Endothelial cell (in vitro differentiated cells): ENCODE results near the gene MYBL2. TPM values are rescaled to one million over a fixed set of nuclear protein-coding genes. Genes with fewer than 3 reads are reported as not detected.
"Not testable (repeated sequence)": the region's sequence is repeated elsewhere in the genome, so short reads cannot be mapped to it uniquely, and the experiment has no call there.

Experiments used
- DNase-seq: peaks from one replicate; pipeline ENCODE4 v3.0.0; 2021; ENCODE audit warnings: low spot score
- H3K27ac Mint-ChIP-seq: one replicate; pipeline ENCODE4 v1.8.0; 2021; ENCODE audit warnings: mixed read lengths, inconsistent platforms; ENCODE audit not compliant: unreplicated experiment
- H3K27me3 Mint-ChIP-seq: one replicate; pipeline ENCODE4 v1.8.0; 2021; ENCODE audit warnings: mild to moderate bottlenecking, moderate library complexity, mixed read lengths, inconsistent platforms; ENCODE audit not compliant: unreplicated experiment
- H3K36me3 Mint-ChIP-seq: one replicate; pipeline ENCODE4 v1.8.0; 2021; ENCODE audit warnings: mild to moderate bottlenecking, low read depth, mixed read lengths, inconsistent platforms; ENCODE audit not compliant: unreplicated experiment
- H3K4me1 Mint-ChIP-seq: one replicate; pipeline ENCODE4 v1.8.0; 2021; ENCODE audit warnings: mild to moderate bottlenecking, mixed read lengths, inconsistent platforms; ENCODE audit not compliant: unreplicated experiment
- H3K4me3 Mint-ChIP-seq: one replicate; pipeline ENCODE4 v1.8.0; 2021; ENCODE audit warnings: mild to moderate bottlenecking, mixed read lengths, inconsistent platforms; ENCODE audit not compliant: unreplicated experiment
- H3K9me3 Mint-ChIP-seq: one replicate; pipeline ENCODE4 v1.8.0; 2021; ENCODE audit warnings: mixed read lengths, inconsistent platforms; ENCODE audit not compliant: unreplicated experiment
- CTCF ChIP-seq: fragments of 200-600 bp; sonication (generic); IDR thresholded peaks from one replicate; pipeline ENCODE4 v1.5.0; 2021; ENCODE audit warnings: antibody characterized with exemption; ENCODE audit not compliant: unreplicated experiment
- total RNA-seq: library from RNA; stranded (reverse); fragmentation: NEBNext Ultra II Directional; extraction: Animal tissue kit (Norgen Biotek cat#: 25700); gene quantifications from one replicate; pipeline ENCODE4 v1.2.1, GENCODE V29; 2021; ENCODE audit not compliant: unreplicated experiment

MYBL2 gene
- total RNA-seq, 1 donor from 2014 or later = 20.8 TPM

- Mint-ChIP-seq H3K36me3 (no peaks in the 10 kb centered on the region), H3K4me3 (no peak overlapping the region), H3K27me3 (peaks cover 7% of the 10 kb centered on the region), H3K4me1 (peaks cover 6% of the 10 kb centered on the region), H3K9me3 (no peaks in the 10 kb centered on the region), H3K27ac (no peak overlapping the region)
- TF ChIP-seq CTCF = no peak
- DNase-seq = no peak
Measured at GRCh38 chr20:43755390-43755789, 88.5 kb downstream of the MYBL2 start.

GRCh38 chr20:43755851-43756250, 88.9 kb downstream of the MYBL2 start:
- no peaks in the 10 kb centered on the region for H3K36me3 Mint-ChIP-seq
- no peaks in the 10 kb centered on the region for H3K9me3 Mint-ChIP-seq
- H3K27me3 Mint-ChIP-seq = peaks cover 7% of the 10 kb centered on the region
- H3K4me3 Mint-ChIP-seq = no peak overlapping the region
- DNase-seq = no peak
- no peak for TF ChIP-seq CTCF
- no peak overlapping the region for H3K27ac Mint-ChIP-seq
- peaks cover 6% of the 10 kb centered on the region for H3K4me1 Mint-ChIP-seq

GRCh38 chr20:43757888-43758287, 91.0 kb downstream of the MYBL2 start:
- H3K36me3 Mint-ChIP-seq, H3K27me3 Mint-ChIP-seq, H3K9me3 Mint-ChIP-seq, H3K4me1 Mint-ChIP-seq, H3K27ac Mint-ChIP-seq, H3K4me3 Mint-ChIP-seq, DNase-seq: not testable (repeated sequence)

GRCh38 chr20:43761386-43762340, 94.7 kb downstream of the MYBL2 start:
- H3K36me3 Mint-ChIP-seq = no peaks in the 10 kb centered on the region
- H3K4me3 Mint-ChIP-seq = no peak overlapping the region
- TF ChIP-seq CTCF = no peak
- DNase-seq = no peak
- H3K4me1 Mint-ChIP-seq = no peaks in the 10 kb centered on the region
- no peaks in the 10 kb centered on the region for H3K9me3 Mint-ChIP-seq
- no peak overlapping the region for H3K27ac Mint-ChIP-seq
- peaks cover 5% of the 10 kb centered on the region for H3K27me3 Mint-ChIP-seq

GRCh38 chr20:43762911-43763310, 96.0 kb downstream of the MYBL2 start:
- TF ChIP-seq CTCF = no peak
- no peak overlapping the region for H3K27ac Mint-ChIP-seq
- H3K27me3 Mint-ChIP-seq = peaks cover 5% of the 10 kb centered on the region
- no peaks in the 10 kb centered on the region for H3K36me3 Mint-ChIP-seq
- no peaks in the 10 kb centered on the region for H3K4me1 Mint-ChIP-seq
- no peak for DNase-seq
- no peaks in the 10 kb centered on the region for H3K9me3 Mint-ChIP-seq
- no peak overlapping the region for H3K4me3 Mint-ChIP-seq
